BLaER1 (cell line): Measurements from ENCODE around the gene MED1.

Experiments used
- H3K27ac ChIP-seq: shearing (Covaris generic); formaldehyde crosslinking; 2 replicates; pipeline ENCODE4 v1.8.1; 2022
- H3K27me3 ChIP-seq: shearing (Covaris generic); formaldehyde crosslinking; 2 replicates; pipeline ENCODE4 v1.8.1; 2022
- H3K36me3 ChIP-seq: shearing (Covaris generic); formaldehyde crosslinking; 2 replicates; pipeline ENCODE4 v1.8.1; 2022
- H3K4me1 ChIP-seq: shearing (Covaris generic); formaldehyde crosslinking; 2 replicates; pipeline ENCODE4 v1.8.1; 2022
- H3K4me2 ChIP-seq: shearing (Covaris generic); formaldehyde crosslinking; 2 replicates; pipeline ENCODE4 v1.8.1; 2022
- H3K4me3 ChIP-seq: shearing (Covaris generic); formaldehyde crosslinking; 2 replicates; pipeline ENCODE4 v1.8.1; 2022
- H3K9ac ChIP-seq: shearing (Covaris generic); formaldehyde crosslinking; 2 replicates; pipeline ENCODE4 v1.8.1; 2022
- H3K9me3 ChIP-seq: shearing (Covaris generic); formaldehyde crosslinking; 2 replicates; pipeline ENCODE4 v1.8.1; 2022
- H4K20me1 ChIP-seq: shearing (Covaris generic); formaldehyde crosslinking; 2 replicates; pipeline ENCODE4 v1.8.1; 2022
- Cebpa-rat ChIP-seq: shearing (Covaris generic); IDR thresholded peaks from 2 replicates; pipeline ENCODE4 v1.8.1; 2022

The MED1 gene

GRCh38 chr17:39364236-39365025, 86.6 kb downstream of the MED1 start:
- Histone ChIP-seq H3K9ac (no peak overlapping the region), H3K4me3 (no peak overlapping the region), H4K20me1 (peaks cover 90% of the 10 kb centered on the region), H3K9me3 (no peaks in the 10 kb centered on the region), H3K27me3 (no peaks in the 10 kb centered on the region), H3K27ac (no peak overlapping the region), H3K36me3 (0 out of 2 replicates have a peak, but pooled peaks cover under 1% of the 10 kb centered on the region), H3K4me2 (no peak overlapping the region), H3K4me1 (peaks cover 9% of the 10 kb centered on the region; the same call in 1 of the 2 replicates)
- TF ChIP-seq Cebpa-rat = no peak

GRCh38 chr17:39361064-39361463, 90.0 kb downstream of the MED1 start:
- no peak overlapping the region for H3K9ac ChIP-seq
- no peak overlapping the region for H3K4me2 ChIP-seq
- H3K36me3 ChIP-seq = no peaks in the 10 kb centered on the region
- no peak overlapping the region for H3K27ac ChIP-seq
- peaks cover 89% of the 10 kb centered on the region for H4K20me1 ChIP-seq
- H3K27me3 ChIP-seq = no peaks in the 10 kb centered on the region
- H3K4me1 ChIP-seq = peaks cover 6% of the 10 kb centered on the region; the same call in 1 of the 2 replicates
- no peak for TF ChIP-seq Cebpa-rat
- no peaks in the 10 kb centered on the region for H3K9me3 ChIP-seq
- no peak overlapping the region for H3K4me3 ChIP-seq

GRCh38 chr17:39360537-39360936, 90.5 kb downstream of the MED1 start:
- H4K20me1 ChIP-seq = peaks cover 85% of the 10 kb centered on the region
- no peaks in the 10 kb centered on the region for H3K36me3 ChIP-seq

GRCh38 chr17:39359994-39360393, 91.1 kb downstream of the MED1 start:
- Histone ChIP-seq H4K20me1 (peaks cover 85% of the 10 kb centered on the region), H3K36me3 (no peaks in the 10 kb centered on the region), H3K9me3 (no peaks in the 10 kb centered on the region), H3K27ac (no peak overlapping the region), H3K4me1 (no peaks in the 10 kb centered on the region), H3K4me3 (no peak overlapping the region), H3K4me2 (no peak overlapping the region), H3K9ac (no peak overlapping the region), H3K27me3 (no peaks in the 10 kb centered on the region)
- TF ChIP-seq Cebpa-rat = no peak

More at GRCh38 chr17:39360537-39360936, 90.5 kb downstream of the MED1 start:
- no peak overlapping the region for H3K4me2 ChIP-seq
- H3K9ac ChIP-seq = no peak overlapping the region
- no peak overlapping the region for H3K27ac ChIP-seq
- no peaks in the 10 kb centered on the region for H3K27me3 ChIP-seq
- TF ChIP-seq Cebpa-rat = no peak
- 0 out of 2 replicates have a peak, but pooled peaks cover 1% of the 10 kb centered on the region for H3K4me1 ChIP-seq
- no peaks in the 10 kb centered on the region for H3K9me3 ChIP-seq
- no peak overlapping the region for H3K4me3 ChIP-seq

- no peak overlapping the region for H3K27ac ChIP-seq
These were observed 93.1 kb downstream of the MED1 start for GRCh38 chr17:39357986-39358385.

GRCh38 chr17:39357488-39357887, 93.6 kb downstream of the MED1 start:
- no peak overlapping the region for H3K9ac ChIP-seq
- H3K36me3 ChIP-seq = no peaks in the 10 kb centered on the region
- no peak overlapping the region for H3K4me2 ChIP-seq
- H3K27ac ChIP-seq = no peak overlapping the region
- TF ChIP-seq Cebpa-rat = no peak
- no peaks in the 10 kb centered on the region for H3K4me1 ChIP-seq
- no peak overlapping the region for H3K4me3 ChIP-seq
- no peaks in the 10 kb centered on the region for H3K27me3 ChIP-seq
- peaks cover 85% of the 10 kb centered on the region for H4K20me1 ChIP-seq
- H3K9me3 ChIP-seq = no peaks in the 10 kb centered on the region

More at GRCh38 chr17:39357986-39358385, 93.1 kb downstream of the MED1 start:
- H3K9ac ChIP-seq = no peak overlapping the region
- no peaks in the 10 kb centered on the region for H3K36me3 ChIP-seq
- no peaks in the 10 kb centered on the region for H3K9me3 ChIP-seq
- no peak overlapping the region for H3K4me2 ChIP-seq
- H3K4me1 ChIP-seq = no peaks in the 10 kb centered on the region
- TF ChIP-seq Cebpa-rat = no peak
- peaks cover 85% of the 10 kb centered on the region for H4K20me1 ChIP-seq
- H3K27me3 ChIP-seq = no peaks in the 10 kb centered on the region
- no peak overlapping the region for H3K4me3 ChIP-seq
